Thymus (tissue), 11 donors: ENCODE results near the gene C16orf54. TPM values are rescaled to one million over a fixed set of nuclear protein-coding genes. Genes with fewer than 3 reads are reported as not detected.
"Not testable (repeated sequence)": the region's sequence is repeated elsewhere in the genome, so short reads cannot be mapped to it uniquely, and the experiment has no call there.

Experiments used
- DNase-seq, 9 donors: peaks; one replicate each; pipeline ENCODE4 v3.0.0-alpha.2; 2013; ENCODE audit warnings: low spot score in 9 of 9, low read depth in 6 of 9, missing footprints in 1 of 9
- H3K27ac ChIP-seq, 2 donors: one replicate each; pipeline ENCODE4 v1.5.1; 2013; ENCODE audit warnings: control low read depth in 1 of 2, low read depth in 1 of 2, low read length in 1 of 2, mild to moderate bottlenecking in 1 of 2, moderate library complexity in 1 of 2
- H3K27me3 ChIP-seq, 2 donors: one replicate each; pipeline ENCODE4 v1.5.1; 2013; ENCODE audit warnings: low read length in 1 of 2; ENCODE audit not compliant: control insufficient read depth in 2 of 2, insufficient read depth in 1 of 2
- H3K36me3 ChIP-seq, 2 donors: one replicate each; pipeline ENCODE4 v1.5.1; 2013; ENCODE audit warnings: low read length in 1 of 2, mild to moderate bottlenecking in 1 of 2, moderate library complexity in 1 of 2; ENCODE audit not compliant: control insufficient read depth in 2 of 2, insufficient read depth in 2 of 2
- H3K4me1 ChIP-seq, 2 donors: one replicate each; pipeline ENCODE4 v1.5.1; 2013; ENCODE audit warnings: low read length in 2 of 2; ENCODE audit not compliant: control insufficient read depth in 2 of 2, insufficient read depth in 2 of 2
- H3K4me3 ChIP-seq, 2 donors: one replicate each; pipeline ENCODE4 v1.5.1; 2013; ENCODE audit warnings: low read length in 2 of 2, control low read depth in 1 of 2, mild to moderate bottlenecking in 1 of 2
- H3K9me3 ChIP-seq, 2 donors: one replicate each; pipeline ENCODE4 v1.5.1; 2013; ENCODE audit warnings: low read length in 1 of 2, mild to moderate bottlenecking in 1 of 2; ENCODE audit not compliant: control insufficient read depth in 2 of 2, insufficient read depth in 1 of 2
- WGBS: extraction: QIAGEN DNeasy Blood & Tissue Kit; methylation state at CpG from one replicate; pipeline ENCODE4 v1.1.7; 2013; 5-methylcytosine and 5-hydroxymethylcytosine counted together
- polyA plus RNA-seq: library from polyadenylated mRNA; stranded (reverse); fragments of 200-250 nt; gene quantifications from one replicate; pipeline ENCODE4 v1.2.3, GENCODE V29; 2013
- total RNA-seq: library from RNA; stranded (reverse); fragments of 120-200 nt; gene quantifications from one replicate; pipeline ENCODE4 v1.2.4, GENCODE V29; 2013
- donor health status: healthy.

Gene C16orf54
- total and polyA plus RNA-seq, 2 donors = 16.7 to 19.0 TPM

- not testable (repeated sequence) for H3K27ac ChIP-seq, H3K36me3 ChIP-seq, H3K9me3 ChIP-seq, H3K4me3 ChIP-seq, H3K27me3 ChIP-seq, H3K4me1 ChIP-seq
- peak in 1 of 9 donors; percentile 55 for DNase-seq
- 47% methylated on average over 23 of the region's 24 CpGs for WGBS
These were observed 24.5 kb downstream of the C16orf54 start for GRCh38 chr16:29721167-29721879.

- no peak for DNase-seq
- Histone ChIP-seq H3K9me3 (peaks cover 0 to 3% of the 10 kb centered on the region in 2 donors), H3K27ac (no peak overlapping the region), H3K27me3 (no peaks in the 10 kb centered on the region), H3K4me1 (no peaks in the 10 kb centered on the region), H3K36me3 (no peaks in the 10 kb centered on the region), H3K4me3 (no peak overlapping the region)
- WGBS = 86% methylated on average over 5 of the region's 5 CpGs
These were observed 25.1 kb downstream of the C16orf54 start for GRCh38 chr16:29720703-29721102.

- H3K27ac ChIP-seq = no peak overlapping the region
- no peak overlapping the region for H3K4me3 ChIP-seq
- WGBS = 50% methylated on average over 4 of the region's 4 CpGs
- H3K4me1 ChIP-seq = no peaks in the 10 kb centered on the region
- H3K27me3 ChIP-seq = no peaks in the 10 kb centered on the region
- no peaks in the 10 kb centered on the region for H3K36me3 ChIP-seq
- H3K9me3 ChIP-seq = peaks cover 0 to 3% of the 10 kb centered on the region in 2 donors
- DNase-seq = no peak
These were observed 26.7 kb downstream of the C16orf54 start for GRCh38 chr16:29719063-29719462.

- Histone ChIP-seq H3K4me1 (no peaks in the 10 kb centered on the region), H3K36me3 (no peaks in the 10 kb centered on the region), H3K9me3 (peaks cover 0 to 3% of the 10 kb centered on the region in 2 donors), H3K4me3 (no peak overlapping the region), H3K27ac (no peak overlapping the region), H3K27me3 (no peaks in the 10 kb centered on the region)
- no peak for DNase-seq
- 98% methylated on average over 7 of the region's 7 CpGs for WGBS
These were observed 28.7 kb downstream of the C16orf54 start for GRCh38 chr16:29717113-29717512.

GRCh38 chr16:29714972-29715371 is 30.8 kb downstream of the C16orf54 start:
- Histone ChIP-seq H3K27ac (no peak overlapping the region), H3K27me3 (no peaks in the 10 kb centered on the region), H3K36me3 (no peaks in the 10 kb centered on the region), H3K4me3 (no peak overlapping the region), H3K9me3 (peaks cover 0 to 3% of the 10 kb centered on the region in 2 donors), H3K4me1 (peaks cover 0 to 3% of the 10 kb centered on the region in 2 donors)
- WGBS = 94% methylated on average over 1 of the region's 1 CpG
- no peak for DNase-seq

- no peak for DNase-seq
- H3K27me3 ChIP-seq = no peaks in the 10 kb centered on the region
- H3K36me3 ChIP-seq = no peaks in the 10 kb centered on the region
- H3K27ac ChIP-seq = no peak overlapping the region
- H3K4me3 ChIP-seq = no peak overlapping the region
- H3K9me3 ChIP-seq = peaks cover 0 to 3% of the 10 kb centered on the region in 2 donors
- peaks cover 0 to 3% of the 10 kb centered on the region in 2 donors for H3K4me1 ChIP-seq
- 96% methylated on average over 2 of the region's 2 CpGs for WGBS
These were observed 31.4 kb downstream of the C16orf54 start for GRCh38 chr16:29714396-29714795.

GRCh38 chr16:29712809-29713208 is 33.0 kb downstream of the C16orf54 start:
- H3K4me3 ChIP-seq = no peak overlapping the region
- no peaks in the 10 kb centered on the region for H3K36me3 ChIP-seq
- peaks cover 0 to 5% of the 10 kb centered on the region in 2 donors for H3K4me1 ChIP-seq
- no peak for DNase-seq
- H3K27me3 ChIP-seq = no peaks in the 10 kb centered on the region
- peaks cover 0 to 3% of the 10 kb centered on the region in 2 donors for H3K9me3 ChIP-seq
- 96% methylated on average over 4 of the region's 4 CpGs for WGBS
- H3K27ac ChIP-seq = no peak overlapping the region

GRCh38 chr16:29710227-29711219 is 35.3 kb downstream of the C16orf54 start:
- Histone ChIP-seq H3K4me3 (no peak overlapping the region), H3K27ac (no peak overlapping the region), H3K36me3 (no peaks in the 10 kb centered on the region), H3K4me1 (peaks cover 0 to 5% of the 10 kb centered on the region in 2 donors), H3K27me3 (no peaks in the 10 kb centered on the region), H3K9me3 (no peaks in the 10 kb centered on the region)
- WGBS = 58% methylated on average over 17 of the region's 17 CpGs
- peak; percentile 29 to 85 (median 53) for DNase-seq

GRCh38 chr16:29709657-29710056 is 36.1 kb downstream of the C16orf54 start:
- not testable (repeated sequence) for H3K4me3 ChIP-seq, H3K9me3 ChIP-seq, DNase-seq, H3K36me3 ChIP-seq, H3K27me3 ChIP-seq, H3K27ac ChIP-seq, H3K4me1 ChIP-seq
- 85% methylated on average over 6 of the region's 6 CpGs for WGBS
